ENCODE results near the gene MSH5. TPM values are rescaled to one million over a fixed set of nuclear protein-coding genes. Genes with fewer than 3 reads are reported as not detected.
A peak's percentile ranks its signal among the peaks of the same experiment; 100 is the strongest.

MSH5 gene
- total RNA-seq, 2 donors from 2014 or later, result 6.7 to 12.9 TPM

GRCh38 chr6:31794294-31794865, 54.6 kb downstream of the MSH5 start:
- no peak for DNase-seq
- H3K4me1 ChIP-seq, result peaks cover 22% of the 10 kb centered on the region
- TF ChIP-seq POLR2A (IDR thresholded peaks at IDR 0.05) (peak in 1 of 3 donors; percentile 20), CTCF (IDR thresholded peaks at IDR 0.05) (no peak)
- ATAC-seq, result no peak
- WGBS, 2 donors, result 9 to 11% methylated on average over 6 to 7 of the region's 7 CpGs
- H3K27ac ChIP-seq, result peak overlapping the region; percentile 94 to 100 (median 94)
- H3K4me3 ChIP-seq, result peak overlapping the region; percentile 41 to 78
- H3K36me3 ChIP-seq (replicated peaks in 1 of 2; ENCODE audit: insufficient read depth in 1 of 2, low read depth in 2 of 2), result peaks cover 0 to 3% of the 10 kb centered on the region in 2 donors
- H3K27me3 ChIP-seq, result no peaks in the 10 kb centered on the region
- no peaks in the 10 kb centered on the region for H3K9me3 ChIP-seq
- intact Hi-C loops (cut with DNase I), result no loop called here

- Histone ChIP-seq H3K4me3 (peak overlapping the region; percentile 41 to 78), H3K27ac (peak overlapping the region; percentile 94 to 100 (median 94)), H3K4me1 (peaks cover 22% of the 10 kb centered on the region), H3K36me3 (replicated peaks in 1 of 2; ENCODE audit: insufficient read depth in 1 of 2, low read depth in 2 of 2) (peaks cover 0 to 3% of the 10 kb centered on the region in 2 donors), H3K27me3 (no peaks in the 10 kb centered on the region), H3K9me3 (no peaks in the 10 kb centered on the region)
- 1% methylated on average over 19 to 44 of the region's 44 CpGs for WGBS, 2 donors
- intact Hi-C loops (cut with DNase I), result no loop called here
- no peak for DNase-seq
- ATAC-seq, result peak; percentile 20
- TF ChIP-seq CTCF (IDR thresholded peaks at IDR 0.05) (no peak), POLR2A (IDR thresholded peaks at IDR 0.05) (no peak)
Observed at GRCh38 chr6:31794866-31795615, 55.2 kb downstream of the MSH5 start.

GRCh38 chr6:31795616-31796298, 56.0 kb downstream of the MSH5 start, which contains the start of gene VARS1:
Gene VARS1, minus strand, starts transcription at chr6:31795752. Its CDS starts 535 bp downstream, at chr6:31795217.
- no peaks in the 10 kb centered on the region for H3K9me3 ChIP-seq
- intact Hi-C loops (cut with DNase I), result no loop called here
- 0% methylated on average over 8 to 35 of the region's 75 CpGs for WGBS, 2 donors
- H3K4me3 ChIP-seq, result peak within 1 kb of the TSS; percentile 41 to 78
- peaks cover 0 to 3% of the 10 kb centered on the region in 2 donors for H3K36me3 ChIP-seq (replicated peaks in 1 of 2; ENCODE audit: insufficient read depth in 1 of 2, low read depth in 2 of 2)
- ATAC-seq, result peak; percentile 97
- peaks cover 22% of the 10 kb centered on the region for H3K4me1 ChIP-seq
- peak; percentile 38 to 60 (median 49) for TF ChIP-seq POLR2A (IDR thresholded peaks at IDR 0.05)
- TF ChIP-seq CTCF (IDR thresholded peaks at IDR 0.05), result peak; percentile 68 to 98 (median 88)
- no peaks in the 10 kb centered on the region for H3K27me3 ChIP-seq
- peak within 1 kb of the TSS; percentile 94 to 100 (median 94) for H3K27ac ChIP-seq
- DNase-seq, result peak; percentile 92 to 93 (median 92)

GRCh38 chr6:31796993-31797385, 57.2 kb downstream of the MSH5 start:
- Histone ChIP-seq H3K36me3 (replicated peaks in 1 of 2; ENCODE audit: insufficient read depth in 1 of 2, low read depth in 2 of 2) (no peaks in the 10 kb centered on the region), H3K4me1 (peaks cover 22% of the 10 kb centered on the region), H3K27ac (peak overlapping the region in 1 of 4 donors; percentile 95), H3K4me3 (no peak overlapping the region), H3K9me3 (no peaks in the 10 kb centered on the region), H3K27me3 (no peaks in the 10 kb centered on the region)
- intact Hi-C loops (cut with DNase I), result no loop called here
- DNase-seq (no peak), ATAC-seq (no peak)
- no peak for TF ChIP-seq POLR2A (IDR thresholded peaks at IDR 0.05)
- no peak for TF ChIP-seq CTCF (IDR thresholded peaks at IDR 0.05)
- 86 to 95% methylated on average over 2 of the region's 2 CpGs for WGBS, 2 donors
